NCI-H774 (cell line): ENCODE results near the gene ZNF337.
"Not testable (repeated sequence)": the region's sequence is repeated elsewhere in the genome, so short reads cannot be mapped to it uniquely, and the experiment has no call there.

Experiments used
- DNase-seq: peaks from one replicate; lab custom pipeline; 2025; lab: John Stamatoyannopoulos, UW

ZNF337 gene

GRCh38 chr20:25695532-25696370, 902 bp downstream of the ZNF337 start:
- DNase-seq = no peak

DNA sequence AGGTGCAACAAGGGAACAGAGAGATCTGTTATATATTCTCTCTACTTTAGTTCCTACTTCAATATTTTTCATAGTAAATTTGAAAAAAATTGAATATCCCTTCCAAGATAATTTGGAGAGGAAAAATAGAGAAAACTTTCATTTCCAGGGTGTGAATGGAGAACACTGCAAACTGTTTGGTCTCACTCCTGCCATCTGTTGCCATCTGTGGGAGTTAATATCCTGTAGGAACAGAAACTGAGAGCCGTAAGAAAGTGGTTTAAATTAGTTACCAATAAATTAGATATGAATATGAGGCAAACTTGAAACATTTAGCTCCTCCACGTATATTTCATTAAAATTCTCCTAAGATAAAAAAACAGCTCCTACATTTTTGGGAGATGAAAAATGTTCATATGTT, 4.2 kb downstream of the ZNF337 start:
- no peak for DNase-seq

- DNase-seq = no peak
Observed at GRCh38 chr20:25690427-25690826, 6.2 kb downstream of the ZNF337 start.

DNA sequence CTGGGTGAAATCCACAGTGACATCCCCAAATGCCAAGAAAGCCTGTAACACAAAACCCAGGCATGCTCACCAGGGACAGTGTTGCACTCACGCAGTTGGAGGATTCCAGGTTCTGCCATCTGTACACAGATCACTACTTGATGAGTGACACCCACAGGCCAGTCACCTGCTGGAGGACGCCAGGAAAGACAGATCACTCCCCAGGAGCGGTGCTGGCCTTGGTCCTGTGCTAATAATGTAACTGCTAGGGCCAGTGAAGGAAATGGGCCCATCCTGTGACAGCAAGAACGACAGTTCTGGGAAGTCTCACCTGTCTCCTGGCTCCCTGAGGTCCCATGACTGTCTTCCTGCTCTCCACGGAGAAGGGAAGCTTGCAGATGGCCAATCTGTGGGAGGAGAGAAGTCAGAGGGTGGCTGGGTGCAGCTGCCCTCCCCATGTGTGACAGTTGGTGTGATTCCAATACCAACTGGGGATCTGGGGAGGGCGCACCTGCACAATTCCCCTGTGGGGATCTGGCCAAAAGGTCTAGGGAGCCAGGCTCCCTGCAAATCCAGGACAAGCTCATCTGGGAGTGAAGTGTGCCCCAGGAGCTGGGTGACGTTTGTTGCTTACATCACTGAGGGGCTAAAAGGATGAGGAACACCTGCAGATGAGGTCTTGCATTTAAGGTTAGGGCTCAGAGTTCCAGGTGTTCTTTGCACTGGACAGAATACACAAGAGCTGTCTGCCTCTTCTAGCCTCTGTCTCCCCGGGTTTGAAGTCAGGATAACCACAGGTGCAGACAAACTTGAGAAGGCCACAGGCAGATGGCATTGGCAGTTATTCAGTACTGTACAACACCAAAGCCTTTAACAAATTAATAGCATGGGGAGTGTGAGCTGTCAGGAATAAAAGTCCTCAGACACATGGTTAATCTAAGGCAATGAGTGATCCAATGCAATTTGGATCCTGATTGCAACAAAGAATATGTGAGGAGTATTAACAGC, 10.3 kb downstream of the ZNF337 start:
- DNase-seq = no peak

DNA sequence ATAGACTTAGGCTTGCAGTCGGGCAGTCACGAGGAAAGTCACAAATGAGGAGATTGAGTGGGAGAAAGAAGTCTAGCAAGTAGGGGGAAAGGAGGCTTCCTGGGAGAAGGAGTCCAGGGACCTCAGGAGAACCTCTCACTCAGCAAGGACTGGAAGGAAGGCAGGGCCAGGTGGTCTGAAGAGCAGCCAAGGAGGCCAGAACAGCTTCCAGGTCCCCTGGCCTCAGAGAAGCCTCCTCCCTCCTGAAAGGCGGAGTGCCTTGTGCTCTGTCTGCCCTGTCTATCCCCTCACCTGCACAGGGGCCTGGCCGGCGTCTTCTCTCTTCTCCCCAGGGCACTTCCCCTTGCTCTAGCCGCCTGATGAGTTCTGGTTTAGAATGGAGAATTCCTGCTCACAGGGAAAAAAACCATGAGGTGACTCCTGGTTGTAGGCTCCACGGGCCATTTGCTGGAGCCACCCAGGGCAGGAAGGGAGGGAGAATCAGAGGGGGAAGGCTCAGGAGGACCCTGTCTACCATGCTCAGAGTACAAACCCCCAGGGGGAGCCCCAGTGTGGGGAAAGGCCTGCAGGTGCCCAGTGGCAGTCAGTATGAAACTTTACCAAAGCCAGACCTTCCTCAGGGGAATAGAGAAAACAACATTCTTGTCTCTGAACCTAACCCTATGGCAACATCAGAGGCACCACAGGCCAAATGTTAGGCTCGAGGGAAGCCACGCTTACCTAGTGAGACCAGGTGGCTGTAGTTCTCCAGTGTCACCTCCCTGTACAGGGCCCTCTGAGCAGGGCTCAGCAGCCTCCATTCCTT, 11.2 kb downstream of the ZNF337 start:
- DNase-seq = no peak

- not testable (repeated sequence) for DNase-seq
Observed at GRCh38 chr20:25683826-25684225, 12.8 kb downstream of the ZNF337 start.

DNA sequence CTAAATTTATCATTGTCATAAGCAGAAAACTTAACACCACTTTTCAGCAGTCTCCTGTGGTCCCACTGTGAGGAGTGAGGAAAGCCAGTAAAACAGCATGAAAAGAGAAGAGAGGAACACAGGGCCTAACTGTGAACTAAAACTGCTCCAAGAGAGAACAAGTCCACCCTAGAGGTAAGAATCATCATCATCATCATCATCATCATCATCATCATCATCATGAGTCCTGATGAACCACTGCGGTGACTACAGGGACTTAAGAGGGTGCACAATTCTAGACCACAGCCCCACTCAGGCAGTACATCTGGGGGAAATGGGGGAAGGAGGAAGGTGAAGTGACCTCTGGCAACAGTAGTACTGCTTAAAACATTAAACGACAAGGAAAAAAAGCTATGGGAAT, 13.6 kb downstream of the ZNF337 start:
- no peak for DNase-seq

- no peak for DNase-seq
Observed at GRCh38 chr20:25676164-25676809, 20.4 kb downstream of the ZNF337 start.

DNA sequence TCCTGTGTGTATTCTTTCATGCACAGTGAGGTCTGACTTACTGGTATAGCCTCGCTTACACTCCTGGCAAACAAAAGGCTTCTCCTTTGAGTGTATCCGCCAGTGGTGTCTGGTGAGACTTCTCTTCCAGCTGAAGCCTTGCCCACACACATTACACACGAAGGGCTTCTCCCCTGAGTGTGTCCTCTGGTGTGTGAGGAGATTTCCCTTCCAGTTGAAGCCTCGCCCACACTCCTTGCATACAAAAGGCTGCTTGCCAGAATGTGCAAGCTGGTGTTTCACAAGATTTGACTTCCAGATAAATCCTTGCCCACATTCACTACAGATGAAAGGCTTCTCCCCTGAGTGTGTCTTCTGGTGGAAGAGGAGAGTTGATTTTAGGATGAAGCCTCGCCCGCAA, 21.5 kb downstream of the ZNF337 start:
- DNase-seq = no peak

DNA sequence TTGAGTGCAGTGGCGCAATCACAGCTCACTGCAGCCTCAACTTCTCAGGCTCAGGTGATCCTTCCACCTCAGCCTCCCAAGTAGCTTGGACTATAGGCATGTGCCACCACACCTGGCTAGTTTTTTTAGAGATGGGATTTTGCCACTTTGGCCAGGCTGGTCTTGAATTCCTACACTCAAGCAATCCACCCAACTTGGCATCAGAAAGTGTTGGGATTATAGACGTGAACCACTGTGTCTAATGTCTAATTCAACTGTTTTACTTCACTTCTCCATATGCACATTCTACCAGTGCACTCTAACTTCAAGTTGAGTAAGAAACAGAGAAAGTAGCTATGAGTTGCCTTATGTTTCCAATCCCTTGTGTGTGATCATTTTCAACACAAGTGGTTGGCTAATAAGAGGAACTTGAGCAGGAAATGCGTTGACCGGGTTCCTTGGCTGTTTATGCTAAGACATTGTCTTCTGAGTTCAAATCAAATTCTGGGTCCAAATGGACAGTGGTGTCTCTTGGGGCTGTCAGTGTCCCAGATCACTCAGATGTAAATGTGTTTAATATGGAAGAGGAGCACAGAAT, 23.9 kb downstream of the ZNF337 start:
- no peak for DNase-seq

DNA sequence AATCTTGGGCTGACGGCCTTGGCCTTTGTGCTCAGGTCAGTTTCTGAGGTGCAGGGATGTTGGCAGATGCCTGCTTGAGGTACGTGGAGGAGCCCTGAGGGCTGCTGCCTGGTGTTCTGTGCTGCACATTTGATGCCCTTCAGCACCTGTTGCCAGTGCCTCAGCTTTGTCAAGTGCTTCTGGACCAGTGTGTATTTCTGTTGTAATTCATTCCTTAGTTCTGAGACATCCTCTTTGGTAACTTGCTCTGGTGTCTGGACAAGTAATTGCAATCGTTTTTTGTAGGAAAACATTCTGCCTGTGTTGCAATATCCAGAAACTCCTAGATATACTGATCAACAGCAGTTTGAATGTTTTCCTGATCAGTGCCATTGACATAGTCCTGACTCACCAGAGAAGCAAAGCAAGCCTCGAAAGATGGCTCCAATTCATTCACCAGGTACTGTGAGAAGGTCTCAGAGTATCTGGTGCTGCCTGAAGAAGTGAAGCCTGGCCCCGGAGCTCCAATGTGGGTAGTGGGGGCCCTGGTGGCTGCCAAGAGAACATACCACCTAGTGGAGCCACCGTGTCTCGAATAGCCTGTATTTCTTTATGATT, 26.7 kb downstream of the ZNF337 start:
- DNase-seq = no peak

- no peak for DNase-seq
Observed at GRCh38 chr20:25668446-25668845, 28.2 kb downstream of the ZNF337 start.

DNA sequence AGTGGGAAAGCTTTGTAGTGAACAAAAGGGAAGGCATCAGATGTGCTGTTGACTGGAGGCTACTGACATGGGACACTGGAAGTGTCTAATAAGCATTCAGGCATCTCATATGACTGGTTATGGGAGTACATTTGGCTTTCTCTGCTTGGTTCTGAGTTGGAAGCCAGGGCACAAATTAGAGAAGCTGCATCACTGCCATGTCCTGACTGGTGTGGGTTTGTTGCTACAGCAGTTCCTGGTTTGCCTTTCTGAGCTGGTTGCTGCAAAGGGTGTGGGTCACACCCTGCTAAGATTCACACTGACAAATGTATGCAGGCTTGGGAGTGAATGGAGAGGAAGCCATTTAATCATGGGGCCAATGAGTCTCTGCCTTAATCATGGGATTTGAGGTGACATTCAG, 36.7 kb downstream of the ZNF337 start:
- DNase-seq = no peak

DNA sequence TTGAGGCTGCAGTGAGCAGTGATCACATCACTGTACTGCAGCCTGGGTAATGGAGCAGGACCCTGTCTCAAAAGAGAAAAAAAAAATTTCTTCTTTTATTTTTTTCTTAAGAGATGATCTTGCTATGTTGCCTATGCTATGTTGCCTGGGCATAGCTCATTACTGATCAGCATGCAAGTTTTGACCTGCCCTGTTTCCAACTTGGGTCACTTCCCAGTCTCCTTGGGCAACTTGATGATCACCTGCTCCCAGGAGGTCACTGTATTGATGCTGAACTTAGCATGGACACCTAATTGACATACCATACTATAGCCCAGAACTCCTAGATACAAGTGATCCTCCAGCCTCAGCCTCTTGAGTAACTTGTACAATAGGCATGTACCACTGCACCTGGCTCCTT, 42.2 kb downstream of the ZNF337 start:
- no peak for DNase-seq

GRCh38 chr20:25652866-25653265, 43.8 kb downstream of the ZNF337 start:
- not testable (repeated sequence) for DNase-seq

- DNase-seq = no peak
Observed at GRCh38 chr20:25644814-25645213, 51.8 kb downstream of the ZNF337 start.

DNA sequence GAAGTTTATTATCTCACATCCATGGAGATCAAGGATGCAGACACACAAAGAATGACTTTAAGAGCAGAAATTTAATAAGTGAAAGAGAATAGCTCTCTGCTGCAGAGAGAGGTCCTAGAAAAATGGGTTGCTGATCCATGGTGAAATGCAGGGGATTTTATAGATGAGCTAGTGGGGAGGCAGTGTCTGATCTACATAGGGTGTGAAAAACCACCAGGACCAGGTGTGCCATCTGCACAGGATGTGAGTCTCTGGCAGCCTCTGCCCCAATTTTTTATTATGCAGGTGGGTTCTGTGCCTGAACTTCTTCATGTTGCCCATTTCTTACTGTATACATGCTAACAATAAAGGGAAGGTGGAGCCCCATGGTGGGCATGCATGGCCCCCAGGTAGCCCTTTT, 52.9 kb downstream of the ZNF337 start:
- DNase-seq = no peak

- no peak for DNase-seq
Observed at GRCh38 chr20:25637247-25637646, 59.4 kb downstream of the ZNF337 start.

GRCh38 chr20:25632940-25633790, 63.5 kb downstream of the ZNF337 start:
- no peak for DNase-seq

GRCh38 chr20:25630615-25631014, 66.0 kb downstream of the ZNF337 start:
- DNase-seq = not testable (repeated sequence)
